ENCODE results near the gene ATP6AP1.
"Not testable (repeated sequence)": the region's sequence is repeated elsewhere in the genome, so short reads cannot be mapped to it uniquely, and the experiment has no call there.

The ATP6AP1 gene

DNA sequence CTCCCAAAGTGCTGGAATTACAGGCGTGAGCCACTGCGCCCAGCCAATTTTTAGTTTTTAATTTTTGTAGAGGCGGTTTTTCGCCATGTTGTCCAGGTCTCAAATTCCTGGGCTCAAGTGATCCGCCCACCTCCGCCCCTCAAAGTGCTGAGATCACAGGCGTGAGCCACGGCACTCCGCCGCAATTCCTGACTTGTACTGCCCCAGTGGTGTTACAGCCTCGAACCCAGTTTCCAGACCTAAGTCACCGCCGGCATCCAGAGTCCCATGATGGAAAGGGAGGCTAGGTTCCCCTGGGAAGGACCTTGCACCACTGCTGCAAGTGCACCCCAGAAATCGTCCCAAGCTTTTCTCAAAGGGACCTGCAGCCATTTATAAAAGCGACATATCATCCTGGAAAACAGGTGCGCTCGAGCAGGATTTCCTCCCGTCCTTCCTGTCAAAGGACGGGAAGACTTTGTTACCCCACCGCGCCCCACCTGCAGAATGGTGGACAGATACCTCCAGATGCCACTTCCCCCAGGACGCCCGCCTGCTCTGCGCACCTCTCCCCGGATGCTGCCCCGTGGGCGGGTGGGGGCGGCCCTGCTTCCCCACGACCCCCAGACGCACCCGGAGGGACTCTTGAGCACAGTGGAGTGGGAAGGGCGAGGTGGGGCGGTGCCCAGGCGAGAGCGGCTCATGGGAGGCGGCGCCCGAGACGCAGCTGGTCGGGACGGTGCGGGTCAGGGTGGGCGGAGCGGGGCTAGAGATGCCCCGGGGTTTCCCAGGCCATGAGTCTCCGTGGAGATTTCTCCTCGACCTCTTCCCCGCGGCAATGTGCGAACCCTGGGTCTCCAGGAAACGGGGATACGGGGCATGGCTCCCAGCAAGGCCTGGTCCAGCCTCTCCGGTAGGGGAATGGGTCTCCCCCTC, 31.2 kb upstream of the ATP6AP1 start:
- no peak for TF ChIP-seq CTCF (conservative IDR thresholded peaks at IDR 0.05; ENCODE audit: low read depth)
- ChIA-PET CTCF (interaction anchor here (1.2 kb wide), 1 partner anchor 23 kb away, joined by 5 read pairs; the partner anchor contains the start of gene FLNA), POLR2A (ENCODE audit: low non-redundant PET) (interaction anchor here (1.1 to 1.2 kb wide), 2 partner anchors 34 to 45 kb away, joined by 3 to 4 read pairs; no protein-coding TSS in a partner anchor)
- DNase-seq (ENCODE audit: low spot score) = no peak
- H3K27ac ChIP-seq = peak overlapping the region; percentile 95

- peak; percentile 96 for DNase-seq (ENCODE audit: low spot score)
- peak within 1 kb of the TSS; percentile 95 for H3K27ac ChIP-seq
- no peak for TF ChIP-seq CTCF (conservative IDR thresholded peaks at IDR 0.05; ENCODE audit: low read depth)
- ChIA-PET CTCF (no interaction called here), POLR2A (ENCODE audit: low non-redundant PET) (interaction anchor here (1.1 kb wide), 1 partner anchor 33 kb away, joined by 4 read pairs; no protein-coding TSS in a partner anchor)
Observed at GRCh38 chrX:154397888-154398667, 30.4 kb upstream of the ATP6AP1 start, which contains the start of gene RPL10. Gene RPL10, plus strand, starts transcription at chrX:154398377. Its CDS starts 143 bp downstream, at chrX:154398520.

DNA sequence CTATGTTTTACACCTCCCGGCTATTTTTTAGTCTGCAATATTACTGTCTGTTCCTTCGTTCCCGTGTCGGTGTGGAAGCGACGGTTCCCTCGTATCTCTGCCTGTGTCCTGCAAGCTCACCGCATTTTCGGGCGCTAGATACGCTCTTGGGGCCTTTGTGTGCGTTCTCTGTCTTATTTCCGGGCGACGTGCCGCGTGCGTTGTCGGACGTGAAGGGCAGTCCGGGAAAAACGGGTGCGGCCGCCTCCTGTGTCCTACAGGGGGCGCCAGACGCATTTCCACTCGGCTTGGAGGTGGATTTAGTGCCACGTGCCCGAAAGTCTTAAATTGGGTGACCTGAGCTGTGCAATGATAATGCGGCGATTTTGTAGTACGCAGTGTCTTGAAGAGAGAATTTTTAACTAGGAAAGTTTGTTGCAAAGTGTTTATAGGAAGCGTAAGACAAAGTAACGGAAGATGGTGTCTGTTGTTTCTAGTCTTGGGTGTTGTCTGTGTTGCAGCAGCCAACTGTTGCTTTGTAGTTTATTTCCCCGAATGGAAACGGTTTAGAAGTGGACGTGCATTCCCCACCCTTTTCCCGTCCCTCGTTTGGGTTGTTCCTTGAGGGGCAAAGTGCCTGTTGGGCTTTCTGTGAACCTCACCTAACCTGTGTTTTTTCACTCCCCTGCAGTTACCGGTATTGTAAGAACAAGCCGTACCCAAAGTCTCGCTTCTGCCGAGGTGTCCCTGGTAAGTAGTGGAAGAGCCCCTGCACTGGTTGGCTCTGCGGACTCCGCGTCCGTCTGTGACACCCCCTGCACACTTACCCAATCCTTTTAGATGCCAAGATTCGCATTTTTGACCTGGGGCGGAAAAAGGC, 29.6 kb upstream of the ATP6AP1 start:
- POLR2A ChIA-PET (ENCODE audit: low non-redundant PET) = interaction anchor here (0.6 to 1.3 kb wide), 3 partner anchors 11 to 340 kb away, joined by 3 to 5 read pairs (median 4); no protein-coding TSS in a partner anchor
- no peak for DNase-seq (ENCODE audit: low spot score)
- TF ChIP-seq CTCF (conservative IDR thresholded peaks at IDR 0.05; ENCODE audit: low read depth) = peak; percentile 81
- peak overlapping the region; percentile 95 for H3K27ac ChIP-seq
- CTCF ChIA-PET = no interaction called here

DNA sequence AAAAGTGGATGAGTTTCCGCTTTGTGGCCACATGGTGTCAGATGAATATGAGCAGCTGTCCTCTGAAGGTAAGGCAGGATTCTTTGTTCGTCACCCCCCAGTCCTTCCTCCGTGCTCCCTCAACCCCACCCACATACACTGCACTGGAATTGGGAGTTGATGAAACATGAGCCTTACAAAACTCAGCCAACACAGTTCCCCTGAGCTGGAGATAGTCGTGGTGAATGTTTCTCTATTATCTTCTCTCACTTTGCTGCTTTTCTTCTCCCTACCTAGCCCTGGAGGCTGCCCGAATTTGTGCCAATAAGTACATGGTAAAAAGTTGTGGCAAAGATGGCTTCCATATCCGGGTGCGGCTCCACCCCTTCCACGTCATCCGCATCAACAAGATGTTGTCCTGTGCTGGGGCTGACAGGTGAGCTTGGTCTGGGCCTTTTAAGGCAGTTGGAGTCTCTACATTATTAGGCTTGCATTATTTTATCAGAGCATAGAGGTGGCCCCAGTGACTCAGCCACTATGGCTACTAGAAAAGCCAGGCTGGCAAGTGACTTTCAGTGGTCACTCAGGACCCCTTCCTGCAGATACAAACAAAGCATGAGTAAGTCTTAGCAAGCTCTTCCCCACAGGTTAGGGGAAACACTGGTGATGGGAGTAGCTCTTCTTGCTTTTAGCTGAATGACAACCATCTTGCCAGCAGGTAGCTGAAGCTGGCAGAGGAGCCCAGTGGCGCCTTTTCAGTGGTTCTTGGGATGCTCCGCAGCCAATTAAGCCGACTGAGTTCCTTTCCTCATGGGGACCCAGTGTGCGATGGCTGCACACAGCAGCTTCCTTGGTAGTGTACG, 28.7 kb upstream of the ATP6AP1 start:
- TF ChIP-seq CTCF (conservative IDR thresholded peaks at IDR 0.05; ENCODE audit: low read depth) = no peak
- no peak for DNase-seq (ENCODE audit: low spot score)
- peak overlapping the region; percentile 95 for H3K27ac ChIP-seq
- ChIA-PET CTCF (interaction anchor here (0.6 kb wide), 1 partner anchor 27 kb away, joined by 3 read pairs; no protein-coding TSS in a partner anchor), POLR2A (ENCODE audit: low non-redundant PET) (interaction anchor here (0.9 to 1.3 kb wide), 2 partner anchors 10 to 42 kb away, joined by 3 to 5 read pairs; no protein-coding TSS in a partner anchor)

GRCh38 chrX:154400369-154400817, 28.1 kb upstream of the ATP6AP1 start:
- H3K27ac ChIP-seq = peak overlapping the region; percentile 95
- ChIA-PET POLR2A (ENCODE audit: low non-redundant PET) (interaction anchor here (0.9 to 1.3 kb wide), 2 partner anchors 9 to 42 kb away, joined by 3 to 5 read pairs; no protein-coding TSS in a partner anchor), CTCF (interaction anchor here (0.6 kb wide), 1 partner anchor 27 kb away, joined by 3 read pairs; no protein-coding TSS in a partner anchor)
- not testable (repeated sequence) for DNase-seq (ENCODE audit: low spot score)
